Loucy (cell line): Measurements from ENCODE around the gene CDH12.

Experiments
- H2AFZ ChIP-seq: fragments of 200-600 bp; sonication (generic); 2 replicates; pipeline ENCODE4 v1.6.0; 2016; ENCODE audit warnings: antibody characterized with exemption, mild to moderate bottlenecking, low read length, moderate library complexity
- H3F3A ChIP-seq: fragments of 200-600 bp; 2 replicates; pipeline ENCODE4 v1.6.0; 2016; ENCODE audit warnings: antibody characterized with exemption, low read depth, mild to moderate bottlenecking
- H3K27me3 ChIP-seq: fragments of 200-600 bp; sonication (generic); 2 replicates; pipeline ENCODE4 v1.6.1; 2014; ENCODE audit warnings: low read length, mild to moderate bottlenecking; ENCODE audit not compliant: insufficient read depth, poor library complexity, severe bottlenecking
- H3K36me3 ChIP-seq: fragments of 200-600 bp; sonication (generic); 2 replicates; pipeline ENCODE4 v1.6.1; 2016; ENCODE audit warnings: low read length; ENCODE audit not compliant: insufficient read depth
- H3K4me1 ChIP-seq: fragments of 200-600 bp; sonication (generic); 2 replicates; pipeline ENCODE4 v1.5.1; 2014; ENCODE audit warnings: low read length, mild to moderate bottlenecking; ENCODE audit not compliant: insufficient read depth, poor library complexity, severe bottlenecking
- H3K4me2 ChIP-seq: fragments of 200-600 bp; sonication (generic); 2 replicates; pipeline ENCODE4 v1.6.0; 2014; ENCODE audit warnings: antibody characterized with exemption, low read length, low read depth, mild to moderate bottlenecking; ENCODE audit not compliant: poor library complexity, severe bottlenecking
- H3K4me3 ChIP-seq: fragments of 200-600 bp; sonication (generic); 2 replicates; pipeline ENCODE4 v1.5.1; 2014; ENCODE audit warnings: low read length, mild to moderate bottlenecking, mixed read lengths; ENCODE audit not compliant: poor library complexity, severe bottlenecking
- H3K79me2 ChIP-seq: fragments of 200-600 bp; sonication (generic); 2 replicates; pipeline ENCODE4 v1.6.1; 2014; ENCODE audit warnings: low read length; ENCODE audit not compliant: insufficient read depth
- H3K9ac ChIP-seq: fragments of 200-600 bp; sonication (generic); 2 replicates; pipeline ENCODE4 v1.6.0; 2014; ENCODE audit warnings: mild to moderate bottlenecking, low read depth, low read length, moderate library complexity; ENCODE audit not compliant: poor library complexity, severe bottlenecking
- H3K9me2 ChIP-seq: fragments of 200-600 bp; sonication (generic); replicated peaks from 2 replicates; pipeline ENCODE4 v1.6.1; 2016; ENCODE audit warnings: low read depth, low read length, mixed read lengths
- H3K9me3 ChIP-seq: fragments of 200-600 bp; sonication (generic); 2 replicates; pipeline ENCODE4 v1.6.1; 2014; ENCODE audit warnings: mild to moderate bottlenecking, antibody characterized with exemption, low read length, low read depth; ENCODE audit not compliant: insufficient read depth
- H4K20me1 ChIP-seq: fragments of 200-600 bp; sonication (generic); 2 replicates; pipeline ENCODE4 v1.6.0; 2014; ENCODE audit warnings: antibody characterized with exemption, low read length, mild to moderate bottlenecking; ENCODE audit not compliant: insufficient read depth, poor library complexity, severe bottlenecking
- CTCF ChIP-seq: fragments of 200-600 bp; sonication (generic); conservative IDR thresholded peaks from 2 replicates; pipeline ENCODE4 v1.5.1; 2014; ENCODE audit warnings: mild to moderate bottlenecking, antibody characterized with exemption, low read length
- EZH2phosphoT487 ChIP-seq: fragments of 200-600 bp; IDR thresholded peaks from 2 replicates; pipeline ENCODE4 v1.6.1; 2018; ENCODE audit warnings: antibody characterized with exemption, mild to moderate bottlenecking, moderate library complexity, borderline replicate concordance

CDH12 gene

GRCh38 chr5:22354956-22355355 lies 498.2 kb downstream of the CDH12 start:
- Histone ChIP-seq H3F3A (no peaks in the 10 kb centered on the region), H3K27me3 (no peaks in the 10 kb centered on the region), H3K9me2 (no peaks in the 10 kb centered on the region), H3K4me2 (no peak overlapping the region), H3K36me3 (no peaks in the 10 kb centered on the region), H3K9me3 (no peaks in the 10 kb centered on the region), H3K4me3 (no peak overlapping the region), H2AFZ (no peak overlapping the region), H3K9ac (no peak overlapping the region), H3K79me2 (no peaks in the 10 kb centered on the region), H3K4me1 (no peaks in the 10 kb centered on the region), H4K20me1 (no peaks in the 10 kb centered on the region)
- no peak for TF ChIP-seq EZH2phosphoT487
- no peak for TF ChIP-seq CTCF

GRCh38 chr5:22352493-22352892 lies 500.7 kb downstream of the CDH12 start:
- H3K9me2 ChIP-seq, result no peaks in the 10 kb centered on the region
- no peaks in the 10 kb centered on the region for H3F3A ChIP-seq
- no peaks in the 10 kb centered on the region for H4K20me1 ChIP-seq
- no peak overlapping the region for H3K4me3 ChIP-seq
- no peaks in the 10 kb centered on the region for H3K4me1 ChIP-seq
- no peaks in the 10 kb centered on the region for H3K36me3 ChIP-seq
- H3K9me3 ChIP-seq, result no peaks in the 10 kb centered on the region
- H3K4me2 ChIP-seq, result no peak overlapping the region
- H2AFZ ChIP-seq, result no peak overlapping the region
- H3K79me2 ChIP-seq, result no peaks in the 10 kb centered on the region
- TF ChIP-seq EZH2phosphoT487 (no peak), CTCF (no peak)
- no peak overlapping the region for H3K9ac ChIP-seq
- no peaks in the 10 kb centered on the region for H3K27me3 ChIP-seq

GRCh38 chr5:22351178-22351577 lies 502.0 kb downstream of the CDH12 start:
- no peaks in the 10 kb centered on the region for H3F3A ChIP-seq
- no peak overlapping the region for H3K4me2 ChIP-seq
- H2AFZ ChIP-seq, result no peak overlapping the region
- no peaks in the 10 kb centered on the region for H3K36me3 ChIP-seq
- H4K20me1 ChIP-seq, result no peaks in the 10 kb centered on the region
- H3K4me1 ChIP-seq, result no peaks in the 10 kb centered on the region
- H3K9ac ChIP-seq, result no peak overlapping the region
- H3K79me2 ChIP-seq, result no peaks in the 10 kb centered on the region
- no peak overlapping the region for H3K4me3 ChIP-seq
- no peaks in the 10 kb centered on the region for H3K9me3 ChIP-seq
- H3K27me3 ChIP-seq, result no peaks in the 10 kb centered on the region
- TF ChIP-seq EZH2phosphoT487 (no peak), CTCF (no peak)
- H3K9me2 ChIP-seq, result no peaks in the 10 kb centered on the region
